OCI-LY7 (cell line): Measurements from ENCODE around the gene PIK3AP1. TPM values are rescaled to one million over a fixed set of nuclear protein-coding genes. Genes with fewer than 3 reads are reported as not detected.

Source experiments
- BruUV-seq: library from RNA; stranded (reverse); fragments of 400-500 nt; replicated peaks from 2 replicates; lab custom pipeline; 2021; lab: Mats Ljungman, UMichigan
- CTCF ChIA-PET: fragments of 300-600 bp; sonication (Branson Sonifier 250); formaldehyde crosslinking; loops from one replicate; lab custom pipeline; 2022; ENCODE audit warnings: antibody characterized with exemption; ENCODE audit not compliant: unreplicated experiment; lab: Charles Lee
- POLR2A ChIA-PET: fragments of 300-600 bp; sonication (Branson Sonifier 250); formaldehyde crosslinking; loops from one replicate; lab custom pipeline; 2022; ENCODE audit warnings: antibody characterized with exemption; lab: Charles Lee
- DNase-seq: peaks from one replicate; pipeline ENCODE4 v3.0.0-alpha.2; 2015; ENCODE audit warnings: low spot score
- H2AFZ ChIP-seq: fragments of 200-600 bp; sonication (generic), shearing (Covaris generic); 2 replicates; pipeline ENCODE4 v1.6.1; 2014; ENCODE audit warnings: mild to moderate bottlenecking, antibody characterized with exemption, low read length, moderate library complexity
- H3K27ac ChIP-seq: fragments of 200-600 bp; sonication (generic); 2 replicates; pipeline ENCODE4 v1.5.1; 2014; ENCODE audit warnings: mixed run types, low read depth, mild to moderate bottlenecking, moderate library complexity, low read length, inconsistent platforms; ENCODE audit not compliant: poor library complexity, severe bottlenecking
- H3K36me3 ChIP-seq: fragments of 200-600 bp; sonication (generic); 2 replicates; pipeline ENCODE4 v1.6.1; 2014; ENCODE audit warnings: mild to moderate bottlenecking, antibody characterized with exemption, low read length, moderate library complexity, mixed read lengths; ENCODE audit not compliant: insufficient read depth
- H3K4me1 ChIP-seq: fragments of 200-600 bp; sonication (generic); 2 replicates; pipeline ENCODE4 v1.5.1; 2014; ENCODE audit warnings: mild to moderate bottlenecking, low read length; ENCODE audit not compliant: insufficient read depth, poor library complexity, severe bottlenecking
- H3K4me2 ChIP-seq: fragments of 200-600 bp; sonication (generic); 2 replicates; pipeline ENCODE4 v1.6.1; 2014; ENCODE audit warnings: mild to moderate bottlenecking, low read length
- H3K4me3 ChIP-seq: fragments of 200-600 bp; sonication (generic); 2 replicates; pipeline ENCODE4 v1.5.1; 2014; ENCODE audit warnings: mild to moderate bottlenecking, low read depth, low read length; ENCODE audit not compliant: poor library complexity, severe bottlenecking
- H3K79me2 ChIP-seq: fragments of 200-600 bp; sonication (generic); 2 replicates; pipeline ENCODE4 v1.6.1; 2016; ENCODE audit warnings: low read depth, mild to moderate bottlenecking, low read length, moderate library complexity, mixed read lengths; ENCODE audit not compliant: insufficient read depth
- H3K9me2 ChIP-seq: fragments of 200-600 bp; sonication (generic); 2 replicates; pipeline ENCODE4 v1.6.1; 2016; ENCODE audit warnings: mild to moderate bottlenecking, low read length, mixed read lengths; ENCODE audit not compliant: insufficient read depth
- H3K9me3 ChIP-seq: fragments of 200-600 bp; sonication (generic); 2 replicates; pipeline ENCODE4 v1.6.1; 2014; ENCODE audit warnings: mild to moderate bottlenecking, mixed run types, low read length, mixed read lengths
- H4K20me1 ChIP-seq: fragments of 200-600 bp; sonication (generic); 2 replicates; pipeline ENCODE4 v1.6.1; 2014; ENCODE audit warnings: mild to moderate bottlenecking, antibody characterized with exemption, low read length, moderate library complexity, mixed read lengths; ENCODE audit not compliant: insufficient read depth
- EZH2phosphoT487 ChIP-seq: fragments of 200-600 bp; sonication (generic); IDR thresholded peaks from 2 replicates; pipeline ENCODE4 v1.6.1; 2018; ENCODE audit warnings: low read depth, borderline replicate concordance, mild to moderate bottlenecking, mixed run types, antibody characterized with exemption, low read length, moderate library complexity, mixed read lengths
- intact Hi-C: fragments of 100-400 bp; cut with micrococcal nuclease; formaldehyde crosslinking; loops from one replicate; pipeline ENCODE4 v1.10.0; 2022; ENCODE audit not compliant: unreplicated experiment
- total RNA-seq, 2 experiments: library from RNA; depleted of rRNA in 1 of 2; stranded (reverse); fragments of >200 nt in 1 of 2; shearing (Covaris generic) in 1 of 2; gene quantifications; 2 replicates each; pipeline ENCODE4 v1.2.3, GENCODE V29; 2014 to 2022
- TF ChIP-seq, protein P1 (sequence below): fragments of 200-600 bp; sonication (generic); conservative IDR thresholded peaks from 2 replicates; pipeline ENCODE4 v1.5.1; 2014; ENCODE audit warnings: mild to moderate bottlenecking, antibody characterized with exemption, low read length, moderate library complexity, mixed read lengths

PIK3AP1 gene
- total RNA-seq, 2 experiments from 2014 or later, result 132 to 140 TPM

DNA sequence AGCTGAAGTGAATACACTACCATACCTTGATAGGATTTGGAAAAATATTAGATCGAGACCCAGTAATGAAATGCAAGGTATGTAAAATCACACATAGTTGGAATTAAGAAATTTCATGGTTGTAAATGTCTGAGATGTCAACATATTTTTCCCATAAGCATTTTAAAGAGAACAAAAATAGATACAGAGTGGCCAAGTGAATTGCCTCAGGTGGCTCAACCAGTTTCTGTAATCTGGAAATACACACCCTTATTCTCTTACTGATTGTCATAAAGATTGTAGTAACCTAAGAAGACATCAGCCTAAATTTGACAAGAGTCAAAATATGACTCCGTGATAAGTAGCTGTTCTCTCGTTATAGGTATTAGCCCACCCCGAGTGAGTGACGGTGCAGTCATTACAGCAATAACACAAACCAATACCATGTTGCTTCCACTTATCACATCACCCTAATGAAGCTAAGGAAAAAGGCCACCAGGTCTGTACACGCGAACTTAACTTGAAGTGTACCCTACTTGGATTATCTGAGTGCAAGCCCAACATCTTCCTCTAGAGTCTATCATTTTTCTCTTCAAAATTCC is 23.4 kb downstream of the PIK3AP1 start:
- Histone ChIP-seq H3K9me2 (no peaks in the 10 kb centered on the region), H3K4me2 (peak overlapping the region; percentile 92), H3K79me2 (peaks cover 100% of the 10 kb centered on the region), H3K4me1 (peaks cover 76% of the 10 kb centered on the region), H3K27ac (peak overlapping the region; percentile 59), H3K9me3 (no peaks in the 10 kb centered on the region), H3K36me3 (peaks cover 73% of the 10 kb centered on the region), H3K4me3 (peak overlapping the region; percentile 75), H2AFZ (no peak overlapping the region), H4K20me1 (peaks cover 49% of the 10 kb centered on the region; the same call in 1 of the 2 replicates)
- TF ChIP-seq, protein P1, sequence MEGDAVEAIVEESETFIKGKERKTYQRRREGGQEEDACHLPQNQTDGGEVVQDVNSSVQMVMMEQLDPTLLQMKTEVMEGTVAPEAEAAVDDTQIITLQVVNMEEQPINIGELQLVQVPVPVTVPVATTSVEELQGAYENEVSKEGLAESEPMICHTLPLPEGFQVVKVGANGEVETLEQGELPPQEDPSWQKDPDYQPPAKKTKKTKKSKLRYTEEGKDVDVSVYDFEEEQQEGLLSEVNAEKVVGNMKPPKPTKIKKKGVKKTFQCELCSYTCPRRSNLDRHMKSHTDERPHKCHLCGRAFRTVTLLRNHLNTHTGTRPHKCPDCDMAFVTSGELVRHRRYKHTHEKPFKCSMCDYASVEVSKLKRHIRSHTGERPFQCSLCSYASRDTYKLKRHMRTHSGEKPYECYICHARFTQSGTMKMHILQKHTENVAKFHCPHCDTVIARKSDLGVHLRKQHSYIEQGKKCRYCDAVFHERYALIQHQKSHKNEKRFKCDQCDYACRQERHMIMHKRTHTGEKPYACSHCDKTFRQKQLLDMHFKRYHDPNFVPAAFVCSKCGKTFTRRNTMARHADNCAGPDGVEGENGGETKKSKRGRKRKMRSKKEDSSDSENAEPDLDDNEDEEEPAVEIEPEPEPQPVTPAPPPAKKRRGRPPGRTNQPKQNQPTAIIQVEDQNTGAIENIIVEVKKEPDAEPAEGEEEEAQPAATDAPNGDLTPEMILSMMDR, result no peak
- TF ChIP-seq EZH2phosphoT487, result no peak
- ChIA-PET POLR2A (interaction anchor here (0.5 to 3.7 kb wide), 9 partner anchors 9 to 1397 kb away, joined by 3 to 29 read pairs (median 5); no protein-coding TSS in a partner anchor), CTCF (interaction anchor here (1.0 to 1.4 kb wide), 2 partner anchors 24 to 26 kb away, joined by 3 to 5 read pairs; no protein-coding TSS in a partner anchor)
- no TSS peak for BruUV-seq
- intact Hi-C loops, result loop anchor here (2.0 kb wide), 1 partner anchor 54 kb away; no protein-coding TSS in a partner anchor
- no peak for DNase-seq

GRCh38 chr10:96695975-96696634 is 24.2 kb downstream of the PIK3AP1 start:
- H3K79me2 ChIP-seq, result peaks cover 100% of the 10 kb centered on the region

More at GRCh38 chr10:96695975-96696634, 24.2 kb downstream of the PIK3AP1 start:
- no peaks in the 10 kb centered on the region for H3K9me3 ChIP-seq
- ChIA-PET CTCF (no interaction called here), POLR2A (interaction anchor here (0.5 to 3.7 kb wide), 8 partner anchors 9 to 1397 kb away, joined by 3 to 29 read pairs (median 5); no protein-coding TSS in a partner anchor)
- no peak for TF ChIP-seq EZH2phosphoT487
- TF ChIP-seq, protein P1, result no peak
- DNase-seq, result no peak
- H3K4me3 ChIP-seq, result peak overlapping the region; percentile 75
- no peak overlapping the region for H2AFZ ChIP-seq
- H3K9me2 ChIP-seq, result no peaks in the 10 kb centered on the region
- H4K20me1 ChIP-seq, result peaks cover 49% of the 10 kb centered on the region; the same call in 1 of the 2 replicates
- peaks cover 67% of the 10 kb centered on the region for H3K4me1 ChIP-seq
- H3K4me2 ChIP-seq, result peak overlapping the region; percentile 92
- intact Hi-C loops, result loop anchor here (2.0 kb wide), 1 partner anchor 53 kb away; no protein-coding TSS in a partner anchor
- peak overlapping the region; percentile 59 for H3K27ac ChIP-seq
- BruUV-seq, result no TSS peak
- peaks cover 75% of the 10 kb centered on the region for H3K36me3 ChIP-seq
